Liver (tissue), 9 donors: ENCODE data around the gene ALDH2. TPM values are rescaled to one million over a fixed set of nuclear protein-coding genes. Genes with fewer than 3 reads are reported as not detected.

ENCODE experiments used
- DNase-seq: peaks from one replicate; pipeline ENCODE4 v3.0.0-alpha.2; 2017; ENCODE audit warnings: low spot score
- H3K27ac ChIP-seq, 2 donors: one replicate each; pipeline ENCODE4 v1.7.0; 2013; ENCODE audit warnings: inconsistent platforms in 2 of 2, low read length in 2 of 2, control low read depth in 1 of 2, low read depth in 1 of 2, mild to moderate bottlenecking in 1 of 2
- H3K27me3 ChIP-seq, 4 donors: one replicate each; pipeline versions ENCODE4 v1.6.1 to v1.7.0; 2013; ENCODE audit warnings: low read length in 3 of 4, inconsistent platforms in 1 of 4, mild to moderate bottlenecking in 1 of 4, moderate library complexity in 1 of 4; ENCODE audit not compliant: control insufficient read depth in 4 of 4, insufficient read depth in 4 of 4
- H3K36me3 ChIP-seq, 4 donors: one replicate each; pipeline versions ENCODE4 v1.6.1 to v1.7.0; 2013; ENCODE audit warnings: low read length in 3 of 4, mild to moderate bottlenecking in 3 of 4, low read depth in 1 of 4, moderate library complexity in 1 of 4; ENCODE audit not compliant: control insufficient read depth in 4 of 4, insufficient read depth in 3 of 4
- H3K4me1 ChIP-seq, 4 donors: one replicate each; pipeline versions ENCODE4 v1.6.1 to v1.7.0; 2013; ENCODE audit warnings: low read length in 3 of 4, mild to moderate bottlenecking in 3 of 4, moderate library complexity in 1 of 4; ENCODE audit not compliant: control insufficient read depth in 4 of 4, insufficient read depth in 4 of 4
- H3K4me3 ChIP-seq, 3 donors: one replicate each; pipeline versions ENCODE4 v1.6.1 to v1.7.0; 2013; ENCODE audit warnings: low read length in 3 of 3, control low read depth in 1 of 3, low read depth in 1 of 3, mild to moderate bottlenecking in 1 of 3
- H3K9ac ChIP-seq, 2 donors: one replicate each; pipeline ENCODE4 v1.7.0; 2013; ENCODE audit warnings: low read length in 2 of 2, mild to moderate bottlenecking in 2 of 2, moderate library complexity in 2 of 2, control low read depth in 1 of 2, low read depth in 1 of 2
- H3K9me3 ChIP-seq, 4 donors: one replicate each; pipeline versions ENCODE4 v1.6.1 to v1.7.0; 2013; ENCODE audit warnings: low read length in 3 of 4; ENCODE audit not compliant: control insufficient read depth in 4 of 4
- CTCF ChIP-seq: fragments of 150-350 bp; IDR thresholded peaks from 2 replicates; pipeline ENCODE4 v1.5.1; 2017; ENCODE audit warnings: improper control_type of control experiment, low read depth, low read length; ENCODE audit not compliant: missing input control
- EGR1 ChIP-seq, 2 donors: IDR thresholded peaks; 2 replicates each; pipeline ENCODE4 v1.6.1; 2016 to 2018; ENCODE audit warnings: antibody characterized with exemption in 2 of 2, low read depth in 2 of 2
- FOXA1 ChIP-seq: IDR thresholded peaks from 2 replicates; pipeline ENCODE4 v1.6.1; 2016; ENCODE audit warnings: antibody characterized with exemption
- FOXA2 ChIP-seq: IDR thresholded peaks from 2 replicates; pipeline ENCODE4 v1.6.1; 2016; ENCODE audit warnings: antibody characterized with exemption
- GABPA ChIP-seq, 2 donors: IDR thresholded peaks in 1 of 2; conservative IDR thresholded peaks in 1 of 2; 2 replicates each; pipeline ENCODE4 v1.6.1; 2016; ENCODE audit warnings: antibody characterized with exemption in 2 of 2, mild to moderate bottlenecking in 1 of 2, moderate library complexity in 1 of 2
- HNF4A ChIP-seq, 2 donors: conservative IDR thresholded peaks; 2 replicates each; pipeline ENCODE4 v1.6.1; 2016; ENCODE audit warnings: antibody characterized with exemption in 2 of 2, mild to moderate bottlenecking in 2 of 2
- HNF4G ChIP-seq: IDR thresholded peaks from 2 replicates; pipeline ENCODE4 v1.6.1; 2016; ENCODE audit warnings: antibody characterized with exemption
- JUND ChIP-seq, 2 donors: IDR thresholded peaks; 2 replicates each; pipeline ENCODE4 v1.6.1; 2016; ENCODE audit warnings: antibody characterized with exemption in 2 of 2
- MAX ChIP-seq: IDR thresholded peaks from 2 replicates; pipeline ENCODE4 v1.6.1; 2016; ENCODE audit warnings: antibody characterized with exemption
- NR2F2 ChIP-seq: IDR thresholded peaks from 2 replicates; pipeline ENCODE4 v1.6.1; 2016; ENCODE audit warnings: antibody characterized with exemption
- RAD21 ChIP-seq, 2 donors: IDR thresholded peaks; 2 replicates each; pipeline ENCODE4 v1.6.1; 2016; ENCODE audit warnings: antibody characterized with exemption in 2 of 2, mild to moderate bottlenecking in 2 of 2
- RXRA ChIP-seq, 2 donors: IDR thresholded peaks; 2 replicates each; pipeline ENCODE4 v1.6.1; 2017 to 2018; ENCODE audit warnings: antibody characterized with exemption in 2 of 2, mild to moderate bottlenecking in 1 of 2
- SP1 ChIP-seq: IDR thresholded peaks from 2 replicates; pipeline ENCODE4 v1.6.1; 2018; ENCODE audit warnings: antibody characterized with exemption, mild to moderate bottlenecking
- TAF1 ChIP-seq: conservative IDR thresholded peaks from 2 replicates; pipeline ENCODE4 v1.6.1; 2016; ENCODE audit warnings: antibody characterized with exemption, mild to moderate bottlenecking
- YY1 ChIP-seq: IDR thresholded peaks from 2 replicates; pipeline ENCODE4 v1.6.1; 2016; ENCODE audit warnings: antibody characterized with exemption, mild to moderate bottlenecking
- WGBS: extraction: QIAGEN DNeasy Blood & Tissue Kit; methylation state at CpG from one replicate; pipeline ENCODE4 v1.1.7; 2013; 5-methylcytosine and 5-hydroxymethylcytosine counted together
- polyA plus RNA-seq, 2 donors: library from polyadenylated mRNA; stranded (reverse) in 1 of 2; unstranded in 1 of 2; fragments of 200-250 nt in 1 of 2; fragments of >200 nt in 1 of 2; fragmentation: Nextera tagmentation in 1 of 2; extraction: Ambion mirVana in 1 of 2; gene quantifications; one replicate each; pipeline versions ENCODE4 v1.2.1 to v1.2.3, GENCODE V29; 2013 to 2015
- total RNA-seq, 2 donors: library from RNA; depleted of rRNA; stranded (reverse); fragments of >200 nt; gene quantifications; one replicate each; pipeline ENCODE4 v1.2.3, GENCODE V29; 2014
- TF ChIP-seq, protein P1 (sequence below): IDR thresholded peaks from 2 replicates; pipeline ENCODE4 v1.6.1; 2016; ENCODE audit warnings: antibody characterized with exemption
- TF ChIP-seq, protein P2 (sequence below): IDR thresholded peaks from 2 replicates; pipeline ENCODE4 v1.6.1; 2016; ENCODE audit warnings: antibody characterized with exemption
- TF ChIP-seq, protein P3 (sequence below): IDR thresholded peaks from 2 replicates; pipeline ENCODE4 v1.6.1; 2016; ENCODE audit warnings: antibody characterized with exemption, mild to moderate bottlenecking
- donor health status: healthy.
- donor health status: healthy.
- donor health status: healthy.
- donor health status: healthy.
- donor health status: healthy.

Gene ALDH2
- total and polyA plus RNA-seq, 4 donors, result 93.1 to 849 (median 573) TPM

- TF ChIP-seq CTCF (no peak), FOXA2 (no peak), MAX (no peak), TAF1 (no peak)
- TF ChIP-seq, protein P1, sequence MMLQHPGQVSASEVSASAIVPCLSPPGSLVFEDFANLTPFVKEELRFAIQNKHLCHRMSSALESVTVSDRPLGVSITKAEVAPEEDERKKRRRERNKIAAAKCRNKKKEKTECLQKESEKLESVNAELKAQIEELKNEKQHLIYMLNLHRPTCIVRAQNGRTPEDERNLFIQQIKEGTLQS, result no peak
These were observed 31.4 kb downstream of the ALDH2 start (continued) for GRCh38 chr12:111798182-111798581.

DNA sequence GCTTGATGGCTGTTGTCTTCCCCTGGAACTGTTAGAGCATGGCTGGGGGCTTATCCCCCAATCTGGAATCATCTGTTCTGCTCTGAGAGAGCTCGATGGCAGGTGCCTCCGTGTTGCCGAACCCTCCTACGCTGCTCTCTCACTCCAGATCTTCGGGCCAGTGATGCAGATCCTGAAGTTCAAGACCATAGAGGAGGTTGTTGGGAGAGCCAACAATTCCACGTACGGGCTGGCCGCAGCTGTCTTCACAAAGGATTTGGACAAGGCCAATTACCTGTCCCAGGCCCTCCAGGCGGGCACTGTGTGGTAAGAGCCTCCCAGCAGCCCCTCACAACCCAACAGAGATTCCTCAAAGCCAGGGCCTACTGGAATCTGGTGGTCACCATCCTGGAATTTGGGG, 33.0 kb downstream of the ALDH2 start:
- peaks cover 27 to 72% (median 61%) of the 10 kb centered on the region in 4 donors for H3K36me3 ChIP-seq
- no peaks in the 10 kb centered on the region for H3K9me3 ChIP-seq
- no peak overlapping the region for H3K9ac ChIP-seq
- no peak overlapping the region for H3K4me3 ChIP-seq
- H3K4me1 ChIP-seq, result no peaks in the 10 kb centered on the region
- TF ChIP-seq MAX (no peak), CTCF (no peak), HNF4A (conservative IDR thresholded peaks at IDR 0.05) (no peak), TAF1 (no peak), NR2F2 (no peak), SP1 (no peak), YY1 (no peak), FOXA2 (no peak), EGR1 (IDR thresholded peaks at IDR 0.05; ENCODE audit: low read depth in 2 of 2) (no peak), RXRA (IDR thresholded peaks at IDR 0.05) (no peak), HNF4G (no peak), GABPA (IDR thresholded peaks at IDR 0.05 in 1 of 2, conservative IDR thresholded peaks at IDR 0.05 in 1 of 2) (no peak), RAD21 (IDR thresholded peaks at IDR 0.05) (no peak), JUND (IDR thresholded peaks at IDR 0.05) (no peak), FOXA1 (no peak)
- TF ChIP-seq, protein P2, sequence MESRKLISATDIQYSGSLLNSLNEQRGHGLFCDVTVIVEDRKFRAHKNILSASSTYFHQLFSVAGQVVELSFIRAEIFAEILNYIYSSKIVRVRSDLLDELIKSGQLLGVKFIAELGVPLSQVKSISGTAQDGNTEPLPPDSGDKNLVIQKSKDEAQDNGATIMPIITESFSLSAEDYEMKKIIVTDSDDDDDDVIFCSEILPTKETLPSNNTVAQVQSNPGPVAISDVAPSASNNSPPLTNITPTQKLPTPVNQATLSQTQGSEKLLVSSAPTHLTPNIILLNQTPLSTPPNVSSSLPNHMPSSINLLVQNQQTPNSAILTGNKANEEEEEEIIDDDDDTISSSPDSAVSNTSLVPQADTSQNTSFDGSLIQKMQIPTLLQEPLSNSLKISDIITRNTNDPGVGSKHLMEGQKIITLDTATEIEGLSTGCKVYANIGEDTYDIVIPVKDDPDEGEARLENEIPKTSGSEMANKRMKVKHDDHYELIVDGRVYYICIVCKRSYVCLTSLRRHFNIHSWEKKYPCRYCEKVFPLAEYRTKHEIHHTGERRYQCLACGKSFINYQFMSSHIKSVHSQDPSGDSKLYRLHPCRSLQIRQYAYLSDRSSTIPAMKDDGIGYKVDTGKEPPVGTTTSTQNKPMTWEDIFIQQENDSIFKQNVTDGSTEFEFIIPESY, result no peak
- TF ChIP-seq, protein P3, sequence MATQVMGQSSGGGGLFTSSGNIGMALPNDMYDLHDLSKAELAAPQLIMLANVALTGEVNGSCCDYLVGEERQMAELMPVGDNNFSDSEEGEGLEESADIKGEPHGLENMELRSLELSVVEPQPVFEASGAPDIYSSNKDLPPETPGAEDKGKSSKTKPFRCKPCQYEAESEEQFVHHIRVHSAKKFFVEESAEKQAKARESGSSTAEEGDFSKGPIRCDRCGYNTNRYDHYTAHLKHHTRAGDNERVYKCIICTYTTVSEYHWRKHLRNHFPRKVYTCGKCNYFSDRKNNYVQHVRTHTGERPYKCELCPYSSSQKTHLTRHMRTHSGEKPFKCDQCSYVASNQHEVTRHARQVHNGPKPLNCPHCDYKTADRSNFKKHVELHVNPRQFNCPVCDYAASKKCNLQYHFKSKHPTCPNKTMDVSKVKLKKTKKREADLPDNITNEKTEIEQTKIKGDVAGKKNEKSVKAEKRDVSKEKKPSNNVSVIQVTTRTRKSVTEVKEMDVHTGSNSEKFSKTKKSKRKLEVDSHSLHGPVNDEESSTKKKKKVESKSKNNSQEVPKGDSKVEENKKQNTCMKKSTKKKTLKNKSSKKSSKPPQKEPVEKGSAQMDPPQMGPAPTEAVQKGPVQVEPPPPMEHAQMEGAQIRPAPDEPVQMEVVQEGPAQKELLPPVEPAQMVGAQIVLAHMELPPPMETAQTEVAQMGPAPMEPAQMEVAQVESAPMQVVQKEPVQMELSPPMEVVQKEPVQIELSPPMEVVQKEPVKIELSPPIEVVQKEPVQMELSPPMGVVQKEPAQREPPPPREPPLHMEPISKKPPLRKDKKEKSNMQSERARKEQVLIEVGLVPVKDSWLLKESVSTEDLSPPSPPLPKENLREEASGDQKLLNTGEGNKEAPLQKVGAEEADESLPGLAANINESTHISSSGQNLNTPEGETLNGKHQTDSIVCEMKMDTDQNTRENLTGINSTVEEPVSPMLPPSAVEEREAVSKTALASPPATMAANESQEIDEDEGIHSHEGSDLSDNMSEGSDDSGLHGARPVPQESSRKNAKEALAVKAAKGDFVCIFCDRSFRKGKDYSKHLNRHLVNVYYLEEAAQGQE, result no peak
- TF ChIP-seq, protein P1, result no peak
- no peak for DNase-seq
- H3K27ac ChIP-seq, result no peak overlapping the region
- WGBS, result 94% methylated on average over 9 of the region's 9 CpGs
- H3K27me3 ChIP-seq, result no peaks in the 10 kb centered on the region
